ENCODE measurements around the gene MSL3B.

Gene MSL3B

GRCh38 chr2:233818639-233819621 is 49.3 kb downstream of the MSL3B start:
- in situ Hi-C loops (cut with MboI; ENCODE audit: low sequenced_read_pairs), result no loop called here

- in situ Hi-C loops (cut with MboI; ENCODE audit: low sequenced_read_pairs), result no loop called here
Measured at GRCh38 chr2:233817995-233818638, 50.1 kb downstream of the MSL3B start.

- in situ Hi-C loops (cut with MboI; ENCODE audit: low sequenced_read_pairs), result no loop called here
Measured at GRCh38 chr2:233817361-233817911, 50.8 kb downstream of the MSL3B start.

- in situ Hi-C loops (cut with MboI; ENCODE audit: low sequenced_read_pairs), result no loop called here
Measured at GRCh38 chr2:233816771-233817170, 51.4 kb downstream of the MSL3B start.

GRCh38 chr2:233816334-233816733 is 51.9 kb downstream of the MSL3B start:
- in situ Hi-C loops (cut with MboI; ENCODE audit: low sequenced_read_pairs), result no loop called here

- in situ Hi-C loops (cut with MboI; ENCODE audit: low sequenced_read_pairs), result no loop called here
Measured at GRCh38 chr2:233815861-233816260, 52.3 kb downstream of the MSL3B start.

Measured in HL-60/S4 treated with phorbol 12-myristate 13-acetate at 8.2 ng/mL for 4 days and 3 days (cell line).